ENCODE data around the gene LRP8.

The LRP8 gene

DNA sequence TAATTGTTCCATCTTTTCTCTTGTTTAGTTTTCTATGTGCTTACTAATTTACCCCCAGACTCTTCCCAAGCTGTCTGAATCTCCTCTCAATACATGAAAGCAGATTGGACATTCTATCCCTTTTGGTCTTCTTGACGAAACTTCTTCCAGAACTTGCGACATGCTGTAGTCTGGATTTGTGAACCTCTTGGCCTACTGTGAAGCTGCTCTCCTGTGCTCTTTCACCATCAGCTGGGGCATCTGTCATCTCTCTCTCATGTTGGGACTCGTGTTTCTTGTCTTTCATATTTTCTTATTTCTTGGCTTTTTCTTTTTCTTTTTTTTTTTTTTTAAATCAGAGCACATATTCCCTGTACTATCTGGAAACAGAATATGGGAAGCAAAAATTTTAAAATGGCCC, 124.4 kb downstream of the LRP8 start:
- TF ChIP-seq, protein P1, sequence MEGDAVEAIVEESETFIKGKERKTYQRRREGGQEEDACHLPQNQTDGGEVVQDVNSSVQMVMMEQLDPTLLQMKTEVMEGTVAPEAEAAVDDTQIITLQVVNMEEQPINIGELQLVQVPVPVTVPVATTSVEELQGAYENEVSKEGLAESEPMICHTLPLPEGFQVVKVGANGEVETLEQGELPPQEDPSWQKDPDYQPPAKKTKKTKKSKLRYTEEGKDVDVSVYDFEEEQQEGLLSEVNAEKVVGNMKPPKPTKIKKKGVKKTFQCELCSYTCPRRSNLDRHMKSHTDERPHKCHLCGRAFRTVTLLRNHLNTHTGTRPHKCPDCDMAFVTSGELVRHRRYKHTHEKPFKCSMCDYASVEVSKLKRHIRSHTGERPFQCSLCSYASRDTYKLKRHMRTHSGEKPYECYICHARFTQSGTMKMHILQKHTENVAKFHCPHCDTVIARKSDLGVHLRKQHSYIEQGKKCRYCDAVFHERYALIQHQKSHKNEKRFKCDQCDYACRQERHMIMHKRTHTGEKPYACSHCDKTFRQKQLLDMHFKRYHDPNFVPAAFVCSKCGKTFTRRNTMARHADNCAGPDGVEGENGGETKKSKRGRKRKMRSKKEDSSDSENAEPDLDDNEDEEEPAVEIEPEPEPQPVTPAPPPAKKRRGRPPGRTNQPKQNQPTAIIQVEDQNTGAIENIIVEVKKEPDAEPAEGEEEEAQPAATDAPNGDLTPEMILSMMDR (IDR thresholded peaks at IDR 0.05; ENCODE audit: low read depth, low read length): no peak

DNA sequence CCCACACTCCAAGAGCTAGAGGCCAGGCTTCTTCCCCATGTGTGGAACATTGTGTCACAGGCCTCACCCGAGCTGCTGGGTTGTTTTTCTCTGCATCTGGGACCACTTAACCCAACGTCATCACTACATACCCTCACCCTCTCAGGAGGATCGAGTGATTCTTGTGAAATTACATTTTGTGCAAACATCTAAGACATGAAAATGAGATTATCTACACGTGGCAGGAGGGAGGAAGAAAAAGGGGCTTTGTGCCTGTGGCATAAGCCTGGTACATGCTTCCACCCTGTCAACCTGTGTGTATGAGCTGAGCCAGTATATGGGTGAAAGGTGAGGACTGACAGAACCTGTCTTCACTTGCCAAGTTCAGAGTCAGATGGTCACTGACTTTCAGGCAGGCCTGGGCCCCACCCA, 129.6 kb downstream of the LRP8 start:
- TF ChIP-seq, protein P1 (IDR thresholded peaks at IDR 0.05; ENCODE audit: low read depth, low read length): no peak
- peak; percentile 75 for DNase-seq (ENCODE audit: extremely low read depth, low read depth)

More for the DNA sequence above, 124.4 kb downstream of the LRP8 start:
- no peak for DNase-seq (ENCODE audit: extremely low read depth, low read depth)

DNA sequence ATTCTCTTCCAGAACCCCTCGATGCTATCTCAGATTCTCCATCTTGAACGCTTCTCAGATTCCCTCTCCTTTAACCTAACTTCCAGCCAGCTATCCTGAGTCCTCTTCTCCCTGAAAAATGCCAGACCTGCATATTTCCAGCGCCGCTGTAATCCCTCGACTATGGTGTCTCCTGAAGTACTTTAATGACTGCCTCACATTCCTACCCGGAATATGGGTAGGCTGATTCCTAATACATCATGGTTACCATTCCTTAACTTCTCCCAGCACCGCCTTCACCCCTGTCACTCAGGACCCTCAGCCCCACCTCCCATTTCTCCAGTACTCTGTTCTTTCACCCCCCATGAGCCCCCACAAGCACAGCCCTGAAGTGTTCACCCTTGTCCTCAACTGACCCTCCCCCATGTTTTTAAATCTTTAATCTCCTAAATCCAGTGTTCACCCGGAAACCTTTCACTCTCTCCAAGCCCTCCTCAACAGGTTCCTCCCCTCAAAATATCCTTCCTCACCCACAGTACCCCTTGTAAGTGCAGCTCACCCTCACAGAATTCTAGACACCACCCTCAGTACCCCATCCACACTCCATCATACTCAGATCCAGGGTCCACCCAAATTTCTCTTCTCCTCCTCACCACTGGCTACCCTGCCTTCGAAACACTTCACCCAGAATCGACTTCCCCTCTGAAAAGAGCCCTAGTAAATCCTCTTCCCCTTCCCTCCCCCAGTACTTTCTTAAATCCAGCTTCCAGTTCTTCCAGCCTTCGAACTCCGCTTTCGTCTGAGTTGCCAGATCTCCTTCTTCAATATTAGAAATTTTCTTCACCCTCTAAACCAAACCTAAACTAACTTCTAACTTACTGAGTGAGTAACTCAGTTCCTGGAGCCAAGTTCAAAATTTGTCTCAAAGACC, 130.3 kb downstream of the LRP8 start:
- DNase-seq (ENCODE audit: extremely low read depth, low read depth): no peak
- TF ChIP-seq, protein P1 (IDR thresholded peaks at IDR 0.05; ENCODE audit: low read depth, low read length): no peak

DNA sequence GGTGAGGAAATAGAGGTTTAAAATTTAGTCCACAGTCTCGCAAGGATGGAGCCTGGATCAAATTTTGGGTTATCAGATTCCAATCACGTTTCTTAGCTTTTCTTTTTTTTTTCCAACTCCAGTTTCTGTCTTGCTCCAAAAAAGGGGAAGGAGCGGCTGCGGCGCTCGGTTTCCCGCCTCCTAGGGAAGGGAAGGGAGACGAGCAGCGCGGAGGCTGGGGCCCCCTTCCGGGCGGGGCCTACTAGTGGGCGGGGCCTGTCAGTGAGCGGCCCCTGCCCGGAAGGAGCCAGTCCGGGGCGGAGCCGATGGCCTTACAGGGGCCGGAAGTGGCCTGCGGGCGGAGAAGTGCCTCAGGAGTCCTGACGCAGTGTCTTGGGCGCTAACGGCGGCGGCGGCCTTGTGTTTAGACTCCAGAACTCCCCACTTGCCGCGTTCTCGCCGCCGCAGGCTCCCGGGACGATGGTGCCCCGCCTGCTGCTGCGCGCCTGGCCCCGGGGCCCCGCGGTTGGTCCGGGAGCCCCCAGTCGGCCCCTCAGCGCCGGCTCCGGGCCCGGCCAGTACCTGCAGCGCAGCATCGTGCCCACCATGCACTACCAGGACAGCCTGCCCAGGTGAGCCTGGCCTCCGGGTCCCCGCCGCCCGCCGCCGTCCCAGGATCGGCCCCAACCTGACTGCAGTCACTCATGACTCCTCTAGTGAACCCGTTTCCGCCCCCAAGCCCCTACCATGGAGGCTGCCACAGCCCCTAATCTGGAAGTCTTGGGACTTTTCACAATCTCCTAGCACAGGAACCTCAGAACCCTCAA, 131.2 kb downstream of the LRP8 start, which contains the start of gene CPT2:
Gene CPT2 (plus strand): TSS at position 340 of the 806 bp plus-strand sequence. CDS start 120 bp downstream, at position 460.
- DNase-seq (ENCODE audit: extremely low read depth, low read depth): peak; percentile 83
- TF ChIP-seq, protein P1 (IDR thresholded peaks at IDR 0.05; ENCODE audit: low read depth, low read length): no peak; the same call in 1 of the 2 replicates

DNA sequence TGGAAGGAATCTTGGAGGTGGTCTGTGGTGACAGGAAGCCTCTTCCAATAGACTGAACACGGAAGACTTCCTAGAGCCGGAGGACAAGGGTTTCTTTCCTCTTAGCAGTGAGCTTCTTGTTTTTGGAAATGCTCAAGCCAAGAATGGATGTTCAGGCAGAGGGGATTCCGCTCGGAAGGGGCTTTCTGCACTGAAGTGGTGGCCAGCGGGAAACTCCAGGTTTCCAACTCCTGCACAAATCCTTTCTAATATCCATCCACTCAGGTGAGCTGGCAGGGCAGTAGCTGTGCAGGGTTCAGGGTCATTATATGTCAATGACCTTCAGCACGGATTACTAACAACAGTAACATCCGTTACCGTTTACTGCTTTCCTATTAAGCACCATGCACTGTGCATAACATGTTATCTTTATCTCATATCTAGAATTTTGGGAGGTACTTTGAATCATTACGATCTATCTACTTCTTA, 131.8 kb downstream of the LRP8 start:
- TF ChIP-seq, protein P1 (IDR thresholded peaks at IDR 0.05; ENCODE audit: low read depth, low read length): no peak
- DNase-seq (ENCODE audit: extremely low read depth, low read depth): no peak

DNA sequence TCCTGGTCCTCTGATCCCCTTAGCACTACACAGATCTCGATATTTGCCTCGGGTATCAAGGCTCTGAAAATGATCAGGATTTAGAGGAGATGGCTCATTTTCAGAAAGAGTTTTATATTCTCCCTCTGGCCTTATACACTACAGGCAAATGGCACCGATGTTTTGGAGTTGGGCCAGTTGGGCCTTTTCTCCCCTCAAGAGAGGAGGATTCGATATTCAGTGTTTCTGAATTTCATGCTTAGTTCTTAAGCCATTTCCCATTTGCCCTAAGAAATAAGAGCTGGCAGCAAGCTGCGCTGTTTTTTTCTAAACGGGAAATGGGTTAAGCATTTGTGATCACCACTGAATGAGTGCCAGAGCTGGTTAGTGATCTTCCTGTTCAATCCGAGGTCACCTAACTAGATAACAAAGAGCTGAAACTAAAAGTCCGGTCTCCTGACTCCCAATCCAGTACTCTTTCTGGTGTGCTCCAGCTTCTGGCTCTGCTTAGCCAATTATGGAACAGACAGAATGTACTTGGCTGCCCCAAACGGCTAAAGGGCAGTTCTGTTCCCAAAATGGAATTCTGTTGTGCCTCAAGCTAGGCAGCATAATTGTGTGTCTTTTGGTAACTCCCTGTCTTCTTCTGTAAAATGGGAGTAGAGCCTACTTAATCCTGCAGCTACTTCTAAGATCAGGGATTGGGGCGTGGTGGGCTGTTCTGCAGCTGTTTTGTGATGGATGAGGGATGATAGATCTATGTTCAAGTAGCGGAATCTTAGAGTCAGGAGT, 132.4 kb downstream of the LRP8 start:
- TF ChIP-seq, protein P1 (IDR thresholded peaks at IDR 0.05; ENCODE audit: low read depth, low read length): no peak
- DNase-seq (ENCODE audit: extremely low read depth, low read depth): no peak

Data from AG09319 (cell line).